ENCODE data around the gene TBX18.
A peak's percentile ranks its signal among the peaks of the same experiment; 100 is the strongest.

The TBX18 gene

DNA sequence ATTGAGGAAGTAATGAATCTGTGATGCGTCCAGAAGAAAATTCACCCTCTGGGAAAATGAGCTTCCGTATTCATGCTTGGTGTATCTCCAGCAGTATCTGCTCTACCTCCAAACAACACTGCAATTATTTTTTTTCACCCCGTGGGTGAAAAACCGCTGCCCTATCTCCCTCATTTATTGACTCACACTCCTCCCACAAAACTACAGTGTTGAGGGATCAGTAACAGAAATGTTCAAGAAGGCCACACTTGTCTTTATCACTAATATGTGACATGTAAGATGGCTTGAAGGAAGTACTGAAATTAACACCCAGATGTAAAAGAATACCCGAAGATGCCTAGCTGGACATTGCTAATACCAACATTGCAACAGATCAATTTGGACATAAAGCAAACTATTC is 4.9 kb upstream of the TBX18 start:
- Mint-ChIP-seq H3K9me3 (peaks cover 0 to 3% of the 10 kb centered on the region in 2 donors), H3K27ac (no peak overlapping the region), H3K4me3 (no peak overlapping the region), H3K36me3 (ENCODE audit: insufficient read depth) (no peaks in the 10 kb centered on the region), H3K4me1 (ENCODE audit: low read depth in 2 of 2) (peaks cover 0 to 6% of the 10 kb centered on the region in 2 donors), H3K27me3 (peaks cover 80 to 87% of the 10 kb centered on the region in 2 donors)
- ATAC-seq (replicated peaks) = no peak
- DNase-seq = no peak

DNA sequence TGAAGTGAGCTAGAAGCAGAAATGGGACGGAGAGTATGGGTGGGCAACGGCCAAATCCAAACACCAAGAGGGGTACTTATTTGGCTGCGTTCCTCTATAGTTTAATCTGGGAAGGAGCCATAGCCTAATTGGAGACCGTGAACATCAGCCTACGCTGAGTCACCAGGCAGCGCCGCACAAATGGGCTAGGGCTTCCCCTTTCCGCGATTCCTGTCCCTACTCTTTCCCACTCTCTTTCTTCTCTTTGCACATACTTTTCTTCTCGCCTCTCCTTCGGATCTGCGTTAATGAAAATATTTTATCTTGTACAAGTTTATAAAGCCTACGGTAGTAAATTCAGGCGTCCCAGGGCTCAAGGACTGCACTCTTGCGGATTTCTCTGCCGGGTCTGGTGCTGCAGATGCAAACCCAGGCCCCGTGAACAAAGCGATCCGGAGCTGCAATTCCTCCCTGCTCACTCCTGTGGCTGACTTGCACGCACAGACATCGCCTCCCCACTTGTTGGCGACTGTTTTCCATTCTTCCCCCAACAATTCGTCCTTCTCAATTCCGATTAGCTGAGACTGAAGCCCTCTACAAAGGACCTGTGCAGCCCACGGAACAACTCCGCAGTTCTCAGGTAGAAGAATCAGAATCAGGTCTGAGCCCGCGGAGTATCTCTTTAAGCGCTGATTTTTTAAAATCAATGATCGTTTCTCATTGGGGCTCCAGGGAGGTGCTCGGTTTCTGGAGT is 4.2 kb upstream of the TBX18 start:
- Mint-ChIP-seq H3K27me3 (peaks cover 79 to 88% of the 10 kb centered on the region in 2 donors), H3K9me3 (peaks cover 0 to 4% of the 10 kb centered on the region in 2 donors), H3K27ac (no peak overlapping the region), H3K4me3 (no peak overlapping the region), H3K36me3 (ENCODE audit: insufficient read depth) (no peaks in the 10 kb centered on the region), H3K4me1 (ENCODE audit: low read depth in 2 of 2) (peaks cover 0 to 9% of the 10 kb centered on the region in 2 donors)
- DNase-seq = no peak
- ATAC-seq (replicated peaks) = no peak

DNA sequence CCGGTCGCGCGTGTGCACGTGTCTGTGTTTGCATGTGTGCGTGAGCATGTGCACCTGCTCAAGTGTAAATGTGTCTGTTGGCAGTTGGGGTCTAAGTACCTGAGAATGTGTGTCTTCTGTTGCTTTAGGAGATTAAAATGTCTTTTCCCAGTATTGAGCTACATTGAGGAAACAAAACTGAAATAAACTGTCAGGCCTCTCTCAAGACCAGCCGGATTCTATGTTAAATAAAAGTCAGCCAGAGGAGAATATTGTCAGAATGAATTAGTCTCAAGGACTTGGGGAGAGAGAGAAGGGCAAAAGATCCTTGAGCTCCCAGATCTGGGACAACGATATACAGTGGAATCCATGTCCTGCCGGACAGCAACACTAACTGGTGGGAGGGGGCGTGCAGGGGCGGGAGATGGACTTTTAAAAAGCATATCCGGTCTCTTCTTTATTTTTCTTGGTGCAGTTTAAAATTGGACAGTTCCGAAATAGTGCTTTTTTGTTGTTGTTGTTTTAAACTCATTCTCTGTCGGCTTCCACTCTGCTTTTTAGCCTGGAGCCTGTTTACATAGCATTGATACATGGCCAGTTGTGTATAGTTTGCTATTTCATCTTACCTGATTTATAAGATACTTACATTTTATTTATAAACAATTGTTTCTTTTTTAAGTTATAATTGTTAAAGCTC is 3.3 kb upstream of the TBX18 start:
- no peak overlapping the region for H3K4me3 Mint-ChIP-seq
- H3K36me3 Mint-ChIP-seq (ENCODE audit: insufficient read depth) = no peaks in the 10 kb centered on the region
- ATAC-seq (replicated peaks) = no peak
- H3K4me1 Mint-ChIP-seq (ENCODE audit: low read depth in 2 of 2) = peaks cover 0 to 9% of the 10 kb centered on the region in 2 donors
- H3K9me3 Mint-ChIP-seq = peaks cover 0 to 4% of the 10 kb centered on the region in 2 donors
- no peak overlapping the region for H3K27ac Mint-ChIP-seq
- DNase-seq = no peak
- peaks cover 78 to 88% of the 10 kb centered on the region in 2 donors for H3K27me3 Mint-ChIP-seq

DNA sequence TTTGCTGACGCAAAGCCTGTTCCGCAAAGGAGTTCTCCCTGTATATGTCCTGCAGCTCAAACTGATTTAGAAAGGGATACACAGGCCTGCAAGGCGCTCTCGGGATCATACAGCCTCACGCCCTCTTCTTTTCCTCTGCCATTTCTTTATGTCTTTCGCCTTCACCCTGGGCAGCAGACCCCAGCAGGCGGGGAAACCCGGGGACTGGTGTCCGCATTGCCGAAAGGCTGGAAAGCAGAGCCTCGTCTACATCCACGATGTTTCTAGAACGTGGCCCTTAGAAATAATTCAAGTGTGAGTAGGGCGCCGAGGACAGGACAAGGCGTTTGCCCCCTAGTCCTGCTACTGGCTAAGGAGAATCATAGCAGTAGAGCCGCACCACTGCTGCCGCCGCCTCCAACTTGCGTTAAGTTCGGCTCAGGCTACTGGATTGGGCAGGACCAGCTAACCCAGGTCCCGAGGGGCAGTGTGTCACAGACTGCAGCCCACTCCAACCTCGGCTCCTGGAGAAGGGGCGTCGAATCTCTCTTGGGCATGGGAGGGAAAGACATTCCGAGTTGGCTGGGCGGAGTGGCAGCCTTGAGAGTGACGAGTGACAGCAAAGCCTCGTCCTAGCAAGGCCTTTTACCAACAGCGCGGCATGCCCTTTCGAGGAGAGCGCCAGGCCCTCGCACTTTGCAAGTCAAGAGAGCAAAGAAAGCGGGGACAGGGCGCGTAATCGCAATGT is 2.6 kb upstream of the TBX18 start:
- Mint-ChIP-seq H3K27me3 (peaks cover 80 to 88% of the 10 kb centered on the region in 2 donors), H3K4me1 (ENCODE audit: low read depth in 2 of 2) (peaks cover 0 to 9% of the 10 kb centered on the region in 2 donors), H3K27ac (no peak overlapping the region), H3K36me3 (ENCODE audit: insufficient read depth) (no peaks in the 10 kb centered on the region), H3K4me3 (no peak overlapping the region), H3K9me3 (peaks cover 0 to 4% of the 10 kb centered on the region in 2 donors)
- ATAC-seq (replicated peaks) (no peak), DNase-seq (no peak)

DNA sequence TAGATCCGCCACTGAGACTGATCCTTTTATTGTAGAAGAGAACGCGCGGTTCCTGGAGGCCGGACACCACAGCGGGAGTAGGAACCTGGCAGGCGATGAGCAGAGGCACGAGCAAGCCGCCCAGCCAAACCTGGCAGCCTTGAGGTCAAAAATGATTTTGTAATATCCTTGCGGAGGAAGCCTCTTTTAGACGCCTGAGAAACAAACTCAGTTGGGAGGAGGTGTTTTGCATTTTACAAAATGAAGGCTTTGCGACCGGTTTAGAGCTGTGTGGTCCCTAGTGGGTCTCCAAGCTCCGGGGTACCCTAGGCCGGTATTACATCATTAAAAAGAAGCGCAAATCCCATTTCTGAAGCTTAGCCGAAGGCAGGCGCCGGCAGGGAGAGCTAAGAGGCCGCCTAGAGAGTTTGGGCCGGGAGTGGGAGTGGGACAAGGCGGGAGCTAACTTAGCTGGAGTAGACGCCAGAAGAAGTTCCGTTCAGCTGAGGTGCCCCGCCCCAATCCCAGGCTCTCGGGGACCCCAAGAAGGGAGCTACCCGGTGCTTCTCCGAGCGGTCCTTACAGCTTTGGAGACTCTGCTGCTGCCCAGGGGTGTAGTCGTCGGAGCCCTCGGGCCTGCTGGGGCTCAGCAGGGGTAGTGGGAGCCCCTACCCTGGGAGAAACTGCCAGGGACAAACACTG is 1.9 kb upstream of the TBX18 start:
- ATAC-seq (replicated peaks) (no peak), DNase-seq (no peak)
- H3K9me3 Mint-ChIP-seq = peaks cover 0 to 4% of the 10 kb centered on the region in 2 donors
- H3K36me3 Mint-ChIP-seq (ENCODE audit: insufficient read depth) = no peaks in the 10 kb centered on the region
- H3K27ac Mint-ChIP-seq = no peak overlapping the region
- H3K4me3 Mint-ChIP-seq = no peak overlapping the region
- peaks cover 76 to 83% of the 10 kb centered on the region in 2 donors for H3K27me3 Mint-ChIP-seq
- H3K4me1 Mint-ChIP-seq (ENCODE audit: low read depth in 2 of 2) = peaks cover 0 to 9% of the 10 kb centered on the region in 2 donors

DNA sequence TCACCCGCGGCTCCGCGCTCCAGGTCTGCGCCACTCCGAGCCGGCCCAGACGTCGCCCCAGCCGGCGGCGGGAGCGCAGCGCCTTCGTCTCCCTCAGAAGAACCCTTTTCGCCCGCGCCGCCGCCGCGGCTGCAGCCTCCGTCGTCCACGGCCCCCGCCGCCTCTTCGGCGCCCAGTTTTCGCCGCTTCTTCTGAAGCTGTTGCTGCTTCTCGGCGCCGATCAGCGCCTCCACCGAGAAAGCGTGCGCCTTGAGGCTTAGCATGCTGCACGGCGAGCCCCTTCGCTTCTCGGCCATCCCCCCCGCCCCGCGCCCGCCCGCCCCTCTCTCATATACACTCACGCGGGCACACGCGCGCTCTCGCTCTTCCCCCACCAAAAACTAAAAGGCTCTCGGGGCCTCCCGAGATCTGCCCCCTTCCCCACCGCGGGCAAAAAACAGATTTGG is 489 bp downstream of the TBX18 start:
- Mint-ChIP-seq H3K27me3 (peaks cover 63 to 70% of the 10 kb centered on the region in 2 donors), H3K36me3 (ENCODE audit: insufficient read depth) (no peaks in the 10 kb centered on the region), H3K27ac (no peak overlapping the region), H3K4me1 (ENCODE audit: low read depth in 2 of 2) (peaks cover 0 to 9% of the 10 kb centered on the region in 2 donors), H3K9me3 (peaks cover 0 to 3% of the 10 kb centered on the region in 2 donors), H3K4me3 (peak overlapping the region in 1 of 2 donors; percentile 66)
- DNase-seq (no peak), ATAC-seq (replicated peaks) (no peak)

DNA sequence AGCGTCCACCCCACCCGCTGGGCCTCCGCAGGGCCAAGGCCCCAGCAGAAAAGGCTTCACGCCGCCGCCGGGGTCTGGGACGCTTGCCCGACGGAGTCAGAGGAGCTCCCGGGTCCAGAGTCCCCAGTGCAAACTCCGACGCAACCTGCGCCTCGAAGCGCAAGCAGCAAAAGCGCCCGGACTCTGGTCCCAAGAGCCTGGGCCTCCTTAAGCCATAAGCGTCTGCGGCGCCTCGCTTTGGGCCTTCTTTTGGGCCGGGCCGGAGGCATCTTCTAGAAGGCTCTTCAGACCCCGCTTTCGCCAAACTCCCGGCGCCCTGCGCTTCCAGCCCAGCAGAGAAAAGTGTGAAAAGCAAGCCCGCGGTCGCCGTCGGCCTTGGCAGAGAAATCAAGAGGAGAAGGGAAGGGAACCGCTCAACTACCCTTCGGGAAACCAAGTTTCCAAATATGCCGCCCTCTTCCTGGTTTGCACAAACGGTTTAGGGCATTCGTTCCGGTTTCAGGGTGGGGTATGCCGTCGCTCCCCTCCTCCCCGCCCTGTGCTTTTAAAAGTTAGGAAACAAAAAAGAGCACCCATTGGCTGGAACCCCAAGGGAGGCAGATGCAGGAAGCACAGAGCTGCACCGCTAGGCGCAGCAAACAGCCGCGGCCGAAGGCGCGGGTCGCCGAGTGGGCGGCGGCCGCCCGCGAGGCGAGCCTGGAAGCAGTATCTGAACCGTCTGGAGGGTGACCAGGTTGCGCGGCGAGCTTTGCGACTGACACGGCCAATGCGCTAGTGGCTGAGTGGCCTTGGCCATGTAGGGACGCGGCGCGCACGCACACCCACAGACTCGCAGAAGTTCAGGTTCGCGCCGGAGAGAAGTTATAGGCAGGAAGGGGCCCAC is 1.2 kb downstream of the TBX18 start:
- Mint-ChIP-seq H3K9me3 (peaks cover 0 to 3% of the 10 kb centered on the region in 2 donors), H3K4me3 (peak overlapping the region in 1 of 2 donors; percentile 5), H3K27me3 (peaks cover 57 to 64% of the 10 kb centered on the region in 2 donors), H3K36me3 (ENCODE audit: insufficient read depth) (no peaks in the 10 kb centered on the region), H3K27ac (no peak overlapping the region), H3K4me1 (ENCODE audit: low read depth in 2 of 2) (peaks cover 0 to 5% of the 10 kb centered on the region in 2 donors)
- DNase-seq = no peak
- ATAC-seq (replicated peaks) = no peak

DNA sequence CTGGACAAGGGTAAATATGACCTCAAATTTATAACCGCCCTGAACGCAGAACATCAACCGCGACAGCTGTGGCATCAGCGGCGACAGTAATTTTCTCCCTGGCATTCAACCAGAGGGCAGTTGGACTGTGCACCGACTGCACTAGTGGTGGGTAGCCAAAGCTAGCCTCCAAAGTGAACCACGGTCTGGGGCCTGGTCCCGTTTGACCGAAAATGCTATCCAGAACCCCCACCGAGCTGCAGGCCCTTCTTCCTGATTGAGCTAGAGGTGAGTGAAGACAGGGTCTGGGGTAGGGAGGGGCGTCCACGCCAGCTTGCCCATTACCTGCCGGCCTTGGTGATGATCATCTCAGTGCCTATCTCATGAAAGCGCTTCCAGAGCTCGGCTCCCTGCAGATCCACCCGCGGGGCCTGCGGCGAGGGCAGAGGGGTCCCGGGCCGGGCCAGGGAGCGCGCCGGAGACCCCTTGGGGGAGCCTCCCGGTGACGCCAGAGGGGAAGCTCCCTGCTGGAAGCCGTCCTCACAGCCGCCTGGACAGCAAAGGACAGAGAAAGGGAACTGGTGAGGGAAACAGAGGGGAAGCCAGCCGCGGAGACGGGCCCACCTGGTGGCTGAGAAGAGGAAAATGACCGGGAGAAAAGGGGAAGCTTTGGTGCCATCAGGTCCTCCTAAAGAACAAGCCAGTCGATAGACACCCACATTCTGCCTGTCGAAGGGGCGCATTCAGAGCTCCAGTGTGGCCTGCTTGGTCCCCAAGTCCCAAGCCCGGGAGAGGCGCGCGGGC is 2.0 kb downstream of the TBX18 start:
- Mint-ChIP-seq H3K27me3 (peaks cover 48 to 55% of the 10 kb centered on the region in 2 donors), H3K4me1 (ENCODE audit: low read depth in 2 of 2) (peaks cover 0 to 3% of the 10 kb centered on the region in 2 donors), H3K36me3 (ENCODE audit: insufficient read depth) (no peaks in the 10 kb centered on the region), H3K27ac (no peak overlapping the region), H3K9me3 (peaks cover 0 to 3% of the 10 kb centered on the region in 2 donors), H3K4me3 (no peak overlapping the region)
- ATAC-seq (replicated peaks) = no peak
- no peak for DNase-seq

DNA sequence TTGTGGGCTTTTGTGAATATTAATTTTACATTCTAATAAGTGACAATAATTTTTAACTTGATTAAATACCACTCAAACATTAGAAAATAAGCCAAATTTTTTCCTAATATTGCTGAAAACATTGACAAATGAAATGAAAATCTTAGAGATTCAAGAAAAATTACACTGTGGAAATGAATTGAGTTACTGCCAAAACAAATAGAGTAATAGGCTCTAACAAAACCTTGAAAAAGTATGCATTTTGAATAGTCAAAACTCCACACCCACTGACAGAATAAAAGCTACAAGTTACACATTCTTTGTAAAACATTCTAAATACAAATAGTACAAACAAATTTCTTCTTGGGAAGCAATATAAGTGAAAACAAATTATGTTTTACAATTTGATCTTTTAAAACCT is 5.9 kb downstream of the TBX18 start:
- Mint-ChIP-seq H3K27me3 (peaks cover 17% of the 10 kb centered on the region in 2 donors), H3K9me3 (no peaks in the 10 kb centered on the region), H3K36me3 (ENCODE audit: insufficient read depth) (no peaks in the 10 kb centered on the region), H3K27ac (no peak overlapping the region), H3K4me1 (ENCODE audit: low read depth in 2 of 2) (no peaks in the 10 kb centered on the region), H3K4me3 (no peak overlapping the region)
- no peak for ATAC-seq (replicated peaks)
- DNase-seq = no peak

DNA sequence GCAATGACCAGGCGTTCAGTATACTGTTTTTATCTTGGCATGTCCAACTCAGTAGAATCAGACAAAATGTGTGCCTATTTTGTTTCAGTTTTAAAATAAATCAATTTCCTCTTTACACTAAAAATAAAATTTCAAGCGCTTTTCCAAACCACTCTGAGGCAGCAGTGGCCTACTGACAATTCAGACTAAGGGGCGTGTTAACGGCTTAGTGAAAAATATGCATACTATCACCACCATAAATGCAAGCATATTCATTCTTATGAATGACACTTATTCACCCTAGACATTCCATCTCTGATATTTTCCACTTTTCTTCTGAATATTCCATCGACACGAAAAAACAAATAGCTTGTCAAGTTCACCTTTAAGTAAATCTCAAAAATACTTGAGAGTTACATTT is 7.5 kb downstream of the TBX18 start:
- no peak for DNase-seq
- ATAC-seq (replicated peaks) = no peak
- H3K4me1 Mint-ChIP-seq (ENCODE audit: low read depth in 2 of 2) = no peaks in the 10 kb centered on the region
- no peaks in the 10 kb centered on the region for H3K36me3 Mint-ChIP-seq (ENCODE audit: insufficient read depth)
- no peak overlapping the region for H3K4me3 Mint-ChIP-seq
- H3K9me3 Mint-ChIP-seq = no peaks in the 10 kb centered on the region
- H3K27ac Mint-ChIP-seq = no peak overlapping the region
- peaks cover 1 to 3% of the 10 kb centered on the region in 2 donors for H3K27me3 Mint-ChIP-seq

DNA sequence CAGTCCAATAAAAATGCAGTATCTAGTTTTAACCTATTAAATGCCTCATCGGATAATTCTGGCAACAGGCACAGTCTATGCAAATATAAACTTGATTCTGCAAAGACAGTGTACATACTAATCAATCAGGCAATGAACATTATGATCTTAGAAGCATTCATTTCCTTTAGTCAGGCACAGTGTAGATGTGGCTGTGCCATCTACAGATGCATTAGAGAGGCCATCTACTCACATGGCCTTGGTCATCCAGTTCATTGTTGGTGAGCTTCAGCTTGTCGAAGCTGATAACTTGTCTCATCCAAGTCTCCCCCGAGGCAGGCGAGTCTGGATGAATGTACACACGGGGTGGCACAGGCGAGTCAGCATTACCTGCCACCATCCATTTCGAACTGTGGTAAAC is 7.9 kb downstream of the TBX18 start:
- Mint-ChIP-seq H3K9me3 (no peaks in the 10 kb centered on the region), H3K36me3 (ENCODE audit: insufficient read depth) (no peaks in the 10 kb centered on the region), H3K4me1 (ENCODE audit: low read depth in 2 of 2) (no peaks in the 10 kb centered on the region), H3K4me3 (no peak overlapping the region), H3K27ac (no peak overlapping the region), H3K27me3 (no peaks in the 10 kb centered on the region)
- DNase-seq (no peak), ATAC-seq (replicated peaks) (no peak)

DNA sequence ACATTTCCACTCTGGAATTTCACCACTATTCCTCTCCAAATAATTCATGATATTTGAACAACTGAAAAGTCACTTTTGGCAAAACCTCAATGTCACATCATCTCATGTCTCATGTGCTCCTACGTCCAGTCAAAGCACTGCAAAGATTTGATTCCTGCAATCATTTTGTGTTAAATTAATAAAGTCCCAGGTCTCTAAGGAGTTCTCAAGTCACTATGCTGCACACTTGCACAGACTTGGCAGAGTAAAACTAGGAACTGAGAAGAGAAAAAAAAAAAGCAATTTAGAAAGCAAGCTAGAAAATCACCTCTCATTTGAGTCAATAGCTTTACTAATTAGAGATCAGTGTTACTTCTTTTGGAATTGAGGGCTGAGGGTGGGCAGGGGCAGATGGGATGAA is 11.2 kb downstream of the TBX18 start:
- Mint-ChIP-seq H3K9me3 (no peaks in the 10 kb centered on the region), H3K4me1 (ENCODE audit: low read depth in 2 of 2) (no peaks in the 10 kb centered on the region), H3K27ac (no peak overlapping the region), H3K27me3 (no peaks in the 10 kb centered on the region), H3K36me3 (ENCODE audit: insufficient read depth) (no peaks in the 10 kb centered on the region), H3K4me3 (no peak overlapping the region)
- ATAC-seq (replicated peaks) (no peak), DNase-seq (no peak)
